Measurements from ENCODE around the gene MAD1L1.
"Not testable (repeated sequence)": the region's sequence is repeated elsewhere in the genome, so short reads cannot be mapped to it uniquely, and the experiment has no call there.

The MAD1L1 gene

DNA sequence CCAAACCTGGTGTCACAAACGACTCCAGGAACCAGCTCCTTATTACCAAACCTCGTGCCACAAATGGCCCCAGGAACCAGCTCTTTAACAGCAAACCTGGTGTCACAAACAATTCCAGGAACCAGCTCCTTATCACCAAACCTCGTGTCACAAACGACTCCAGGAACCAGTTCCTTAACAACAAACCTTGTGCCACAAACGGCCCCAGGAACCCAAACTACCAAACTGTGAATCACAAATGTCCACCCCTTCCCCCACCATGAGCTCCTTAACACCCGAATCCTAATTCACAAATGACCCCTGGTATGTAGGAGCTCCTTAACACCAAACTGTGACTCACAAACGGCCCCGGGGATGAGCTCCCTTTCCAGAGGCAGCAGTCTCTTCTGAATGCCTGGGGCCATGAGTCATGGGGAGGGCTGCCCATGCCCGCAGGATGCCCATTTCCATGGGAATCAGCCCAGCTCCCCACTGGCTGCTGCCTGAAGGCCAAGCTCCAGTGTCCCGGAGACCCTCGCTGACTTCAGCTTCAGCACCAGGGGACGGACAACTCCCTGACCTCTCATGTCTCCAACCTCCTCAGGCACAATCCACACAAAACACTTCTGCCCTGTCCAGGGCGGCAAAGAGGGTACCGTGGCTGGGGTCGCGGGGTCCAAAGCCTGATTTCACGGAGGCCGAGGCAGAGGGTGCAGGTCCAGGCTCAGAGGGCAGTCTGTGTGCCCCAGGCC, 349.5 kb downstream of the MAD1L1 start:
- DNase-seq (ENCODE audit: low read depth), result no peak

DNA sequence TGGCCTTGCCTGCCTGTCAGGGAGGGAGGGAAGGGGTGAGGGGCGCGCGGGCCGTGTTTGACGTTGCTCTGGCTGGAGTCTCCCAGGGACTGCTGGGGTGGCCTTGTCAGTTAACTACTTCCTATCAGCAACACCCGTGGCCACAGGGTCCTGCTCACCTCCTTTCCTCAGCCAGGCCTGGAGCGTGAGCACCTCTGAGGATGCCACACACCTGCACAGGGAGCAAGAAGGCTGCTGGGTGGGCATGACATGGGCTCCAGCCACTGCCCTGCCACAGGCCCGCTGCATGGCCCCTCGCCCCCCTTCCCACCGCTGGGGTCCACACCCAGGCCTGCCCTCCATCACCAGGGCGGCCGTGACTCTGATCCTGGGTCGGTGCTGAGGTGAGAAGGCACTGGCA, 350.3 kb downstream of the MAD1L1 start:
- DNase-seq (ENCODE audit: low read depth), result no peak

DNA sequence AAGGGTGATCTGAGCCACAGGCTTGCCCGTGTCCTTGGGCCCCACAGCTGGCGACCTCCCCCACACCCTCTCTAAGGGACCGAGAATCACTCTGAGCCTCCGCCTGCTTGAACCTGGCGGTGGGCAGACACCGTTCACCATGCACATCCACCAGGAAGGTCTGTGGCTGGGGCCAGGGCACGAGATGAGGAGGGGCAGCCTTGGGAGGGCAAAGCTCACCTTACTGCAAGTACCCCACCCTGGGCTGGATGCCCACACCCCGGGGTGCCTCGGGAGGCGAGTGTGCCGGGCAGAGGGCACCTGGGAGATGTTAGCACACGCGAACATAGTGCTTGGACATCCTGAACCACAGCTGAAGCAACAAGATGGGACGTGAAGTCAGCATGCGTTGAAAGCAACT, 350.8 kb downstream of the MAD1L1 start:
- DNase-seq (ENCODE audit: low read depth), result no peak

DNA sequence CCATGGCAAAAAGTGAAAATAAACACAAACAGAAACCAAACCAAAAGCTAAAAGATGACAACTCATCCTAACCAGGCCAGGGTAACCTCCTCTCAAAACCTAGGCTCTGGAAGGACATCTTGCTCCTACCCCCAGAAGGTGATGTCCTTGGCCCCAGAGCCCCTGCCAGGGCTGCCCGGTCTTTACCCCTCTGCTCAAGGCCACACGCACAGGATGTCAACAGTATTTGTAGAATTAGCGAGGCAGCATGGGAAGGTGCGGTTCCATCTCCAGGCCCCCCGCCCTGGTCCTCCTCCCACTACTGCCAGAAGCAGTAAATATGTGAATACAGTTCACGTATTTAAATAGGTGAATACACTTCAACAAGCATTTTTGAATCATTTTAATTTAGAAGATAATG, 356.1 kb downstream of the MAD1L1 start:
- DNase-seq (ENCODE audit: low read depth), result not testable (repeated sequence)

DNA sequence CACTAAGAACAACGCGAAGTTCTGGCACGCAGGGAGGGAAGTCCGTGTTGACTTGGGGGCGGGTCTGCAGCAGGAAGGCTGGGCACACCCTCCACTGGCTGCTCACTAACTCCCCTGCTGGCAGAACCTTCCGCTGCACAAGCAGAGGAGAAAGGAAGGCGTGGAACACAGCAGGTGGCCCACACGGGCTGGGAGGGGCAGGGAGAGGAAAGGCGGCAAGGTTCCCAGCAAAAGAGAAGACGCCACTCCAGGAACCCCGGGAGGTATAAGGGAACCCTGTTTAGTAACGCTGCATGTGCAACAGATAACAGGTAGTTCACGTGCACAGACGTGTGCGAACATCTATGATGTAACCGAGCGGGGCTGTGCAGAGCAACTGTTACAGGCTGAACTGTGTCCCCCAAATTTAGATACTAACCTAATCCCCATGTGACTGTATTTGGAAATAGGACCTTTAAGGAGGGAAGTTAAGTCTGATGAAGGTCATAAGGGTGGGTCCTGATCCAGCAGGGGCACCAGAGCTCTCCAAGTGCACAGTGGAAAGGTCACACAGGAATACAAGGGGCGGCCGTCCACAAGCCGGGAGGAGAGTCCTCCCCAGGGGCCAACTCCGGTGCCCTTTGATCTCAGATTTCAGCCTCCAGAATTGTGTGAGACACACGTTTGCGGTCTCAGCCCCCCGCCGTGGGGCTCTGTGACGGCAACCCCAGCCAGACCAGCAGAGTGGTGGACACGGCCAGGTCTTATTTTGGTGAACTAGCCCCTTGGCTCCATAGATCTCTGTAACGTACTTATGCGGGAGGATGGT, 357.1 kb downstream of the MAD1L1 start:
- not testable (repeated sequence) for DNase-seq (ENCODE audit: low read depth)

DNA sequence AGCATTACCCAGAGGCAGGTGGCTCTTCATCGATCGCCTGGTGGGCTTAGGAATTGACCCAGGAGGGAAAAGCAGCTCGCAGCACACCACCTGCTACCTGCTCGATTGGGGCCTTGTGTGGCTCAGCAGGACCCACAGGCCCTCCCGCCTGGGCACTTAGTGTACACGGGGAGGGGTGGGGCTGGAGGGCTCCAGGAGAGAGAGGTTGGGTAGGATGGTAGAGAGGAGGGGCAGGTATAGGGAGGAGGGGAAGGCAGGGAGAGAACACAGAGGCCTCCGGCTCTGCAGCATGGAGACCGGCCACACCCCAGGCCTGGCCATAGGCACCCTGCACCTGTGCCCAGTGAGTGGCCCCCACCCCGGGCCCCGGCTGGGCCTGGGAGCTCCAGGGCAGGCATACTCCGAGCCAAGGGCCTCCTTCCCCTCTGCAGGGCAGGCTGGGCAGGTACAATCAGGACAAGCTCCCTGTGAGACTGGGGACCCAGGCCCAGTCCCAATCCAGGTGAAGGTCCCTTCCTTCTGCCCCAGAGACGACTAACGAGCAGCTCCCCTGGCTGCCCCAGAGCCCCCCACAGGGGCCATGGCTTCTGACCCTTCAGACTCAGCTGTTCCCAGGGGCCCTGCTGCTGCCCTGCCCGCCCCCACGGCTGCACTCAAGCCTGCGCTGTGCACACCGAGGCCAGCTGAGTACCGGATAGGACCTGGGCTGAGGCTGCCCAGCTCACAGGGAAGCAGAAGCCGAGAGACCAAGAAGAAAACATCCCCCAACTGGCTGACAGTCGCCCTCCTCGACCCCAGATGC, 358.0 kb downstream of the MAD1L1 start:
- DNase-seq (ENCODE audit: low read depth), result not testable (repeated sequence)

DNA sequence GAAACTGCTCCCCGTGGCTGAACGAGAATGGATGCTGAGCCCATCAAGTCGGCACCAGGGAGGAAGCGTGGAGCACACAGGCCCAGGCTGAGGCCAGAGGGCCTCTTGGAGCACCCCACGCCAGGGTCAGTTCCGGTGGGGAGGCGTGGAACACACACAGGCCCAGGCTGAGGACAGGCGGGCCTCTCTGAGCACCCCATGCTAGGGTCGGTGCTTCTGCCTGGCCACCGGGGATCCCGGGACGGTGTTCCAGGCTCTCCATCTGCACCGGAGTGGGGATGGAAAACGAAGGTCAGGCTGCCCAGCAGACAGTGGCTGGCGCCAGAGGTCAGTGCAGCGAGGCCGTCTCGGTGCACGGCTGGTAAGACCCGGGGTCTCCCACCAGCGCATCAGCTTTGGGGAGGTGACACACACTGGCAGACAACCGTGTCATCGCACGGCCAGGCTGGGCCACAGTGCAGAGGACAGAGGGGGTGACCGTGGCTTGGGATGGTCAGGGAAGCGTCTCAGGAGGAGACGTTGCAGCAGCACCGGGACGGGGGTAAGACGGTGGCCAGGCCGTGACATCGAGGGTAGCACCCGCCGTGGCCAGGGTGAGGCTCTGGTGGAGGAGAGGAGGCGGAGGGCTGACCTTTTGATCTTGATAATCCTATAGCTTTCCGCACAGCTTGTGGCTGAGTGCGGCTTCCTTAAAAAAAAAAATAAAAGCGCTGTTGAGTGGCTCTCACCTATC, 358.7 kb downstream of the MAD1L1 start:
- DNase-seq (ENCODE audit: low read depth), result no peak

DNA sequence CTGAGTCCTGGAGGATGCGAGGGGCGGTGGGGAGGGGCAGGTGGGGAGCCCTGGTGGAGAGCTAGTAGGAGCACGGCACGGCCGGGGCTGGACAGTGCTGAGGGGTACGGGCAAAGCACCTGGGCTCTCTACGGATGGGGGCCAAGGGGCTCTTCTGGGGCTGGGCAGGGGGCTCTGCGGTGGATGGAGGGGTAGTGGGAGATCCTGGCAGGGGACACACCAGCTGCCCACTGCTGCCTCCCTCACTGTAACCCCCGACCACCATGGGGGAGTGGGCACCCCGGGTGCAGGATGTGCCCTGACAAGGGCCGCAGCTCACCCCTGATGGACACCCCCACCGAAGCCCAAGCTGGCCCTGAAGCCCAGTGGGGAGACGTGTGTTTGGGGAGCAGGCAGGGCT, 359.3 kb downstream of the MAD1L1 start:
- no peak for DNase-seq (ENCODE audit: low read depth)

DNA sequence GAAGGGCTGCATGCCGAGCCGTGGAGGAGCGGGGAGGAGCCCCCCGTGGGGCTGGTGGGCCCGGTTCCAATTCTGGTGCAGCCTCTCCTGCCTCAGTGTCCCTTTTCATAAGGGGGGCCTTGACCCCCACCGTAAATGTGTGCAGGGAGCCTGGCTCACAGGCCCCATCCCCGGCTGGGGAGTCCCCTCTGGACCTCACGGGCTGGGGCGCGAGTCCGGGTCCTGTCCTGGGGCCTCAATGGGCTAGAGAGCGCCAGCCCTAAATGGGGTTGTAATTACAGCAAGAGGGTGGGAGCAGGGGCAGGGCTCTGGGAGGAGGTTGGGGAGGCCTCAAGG, 359.7 kb downstream of the MAD1L1 start:
- no peak for DNase-seq (ENCODE audit: low read depth)

DNA sequence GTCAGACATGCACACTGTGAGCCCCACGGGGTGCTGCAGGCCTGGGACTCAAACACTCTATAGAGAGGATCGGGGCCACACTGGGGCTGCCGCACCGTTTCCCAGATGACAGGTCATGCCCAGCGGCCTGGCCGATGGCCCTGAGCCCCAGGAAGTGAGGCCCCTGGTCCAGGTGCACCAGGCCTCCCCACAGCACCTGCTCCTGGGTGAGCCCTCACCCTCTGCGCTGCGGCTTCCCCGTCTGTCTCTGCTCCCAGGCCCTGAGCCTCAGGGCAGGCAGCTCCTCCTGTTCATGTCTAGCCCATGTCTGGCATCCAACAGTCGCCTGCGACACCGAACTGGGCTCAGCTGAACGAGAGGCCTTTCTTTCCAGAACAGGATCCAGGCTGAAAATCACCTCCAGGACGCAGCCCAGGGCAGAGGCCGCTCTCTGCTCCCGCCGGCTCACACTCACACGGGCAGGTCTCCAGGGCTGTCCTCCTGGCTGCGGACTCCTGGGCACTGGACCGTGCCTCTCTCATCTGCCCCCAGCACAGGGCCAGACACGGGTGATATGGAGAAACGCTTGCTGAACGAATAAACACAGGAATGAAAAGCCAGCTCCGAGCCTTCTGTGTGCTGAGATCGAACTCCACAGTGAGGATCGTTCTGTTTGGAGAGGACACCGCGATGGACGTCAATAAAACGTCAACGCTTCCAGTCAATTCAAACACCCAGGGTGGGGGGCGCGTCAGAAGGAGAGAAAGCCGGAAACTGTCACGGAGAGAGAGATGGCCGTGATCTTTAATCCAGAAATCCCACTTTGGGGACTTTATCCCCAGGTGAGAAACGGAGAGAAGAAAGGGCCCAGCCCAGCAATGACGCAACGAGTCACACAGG, 360.3 kb downstream of the MAD1L1 start:
- DNase-seq (ENCODE audit: low read depth), result no peak

DNA sequence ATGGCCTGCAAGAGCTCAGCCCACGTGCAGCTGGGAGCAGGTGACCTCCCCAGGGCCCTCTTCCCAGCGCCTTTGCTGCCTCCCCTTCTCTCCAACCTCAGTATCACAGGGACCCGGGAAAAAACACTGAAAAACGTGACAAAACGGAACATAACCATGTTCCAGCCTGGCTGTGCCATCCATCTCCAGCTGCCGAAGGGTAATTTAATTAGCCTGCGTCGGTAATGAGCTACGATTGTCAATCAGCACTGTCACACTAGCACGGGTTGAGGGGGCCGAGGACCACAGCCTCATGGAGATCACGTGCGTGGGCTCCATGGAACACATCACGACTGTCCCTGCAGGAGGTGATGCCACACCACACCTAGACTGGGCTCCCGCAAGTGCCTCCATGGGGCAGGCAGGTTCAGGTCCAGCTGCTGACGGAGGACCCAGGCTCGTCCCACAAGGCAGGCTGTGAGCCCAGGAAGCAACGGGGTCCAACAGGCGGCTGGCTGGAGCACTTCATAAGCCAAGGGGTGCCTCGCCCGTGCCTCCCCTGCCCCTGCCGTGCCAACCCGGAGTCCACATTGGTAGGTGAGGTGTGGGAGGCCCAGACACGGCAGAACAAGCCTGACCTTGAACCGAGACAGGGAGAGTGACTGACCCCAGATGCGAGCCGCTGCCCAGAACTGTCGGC, 363.2 kb downstream of the MAD1L1 start:
- DNase-seq (ENCODE audit: low read depth), result no peak

DNA sequence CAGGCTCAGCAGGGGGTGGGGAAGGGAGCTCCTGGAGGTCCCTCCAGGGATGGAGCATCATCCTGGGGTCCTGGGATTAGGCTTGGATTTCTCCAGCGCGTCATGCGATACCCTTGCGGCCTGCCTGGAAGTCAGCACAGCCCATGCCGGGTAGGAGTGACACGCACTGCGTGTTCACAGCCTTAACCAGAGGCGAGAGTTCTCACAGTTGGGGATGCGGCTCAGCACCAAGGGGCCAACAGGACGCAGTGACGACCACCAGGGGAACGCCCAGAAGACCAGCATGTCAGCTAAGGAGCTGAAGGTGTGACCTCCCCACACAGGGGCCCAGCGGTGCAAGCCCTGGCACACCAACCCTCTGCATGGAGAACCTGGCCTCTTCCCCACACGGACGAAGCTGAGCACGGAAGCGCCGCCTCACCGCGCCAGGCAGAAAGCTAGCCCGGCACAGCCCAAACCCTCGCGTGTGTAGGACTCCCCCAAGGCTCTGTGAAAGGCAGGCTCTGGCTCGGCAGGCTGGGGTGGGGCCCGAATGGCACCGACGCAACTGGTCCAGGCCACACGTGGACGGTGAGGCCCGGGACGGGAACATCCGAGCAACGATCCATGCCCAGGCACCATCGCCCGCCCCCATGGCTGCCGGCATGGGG, 364.1 kb downstream of the MAD1L1 start:
- DNase-seq (ENCODE audit: low read depth), result no peak

DNA sequence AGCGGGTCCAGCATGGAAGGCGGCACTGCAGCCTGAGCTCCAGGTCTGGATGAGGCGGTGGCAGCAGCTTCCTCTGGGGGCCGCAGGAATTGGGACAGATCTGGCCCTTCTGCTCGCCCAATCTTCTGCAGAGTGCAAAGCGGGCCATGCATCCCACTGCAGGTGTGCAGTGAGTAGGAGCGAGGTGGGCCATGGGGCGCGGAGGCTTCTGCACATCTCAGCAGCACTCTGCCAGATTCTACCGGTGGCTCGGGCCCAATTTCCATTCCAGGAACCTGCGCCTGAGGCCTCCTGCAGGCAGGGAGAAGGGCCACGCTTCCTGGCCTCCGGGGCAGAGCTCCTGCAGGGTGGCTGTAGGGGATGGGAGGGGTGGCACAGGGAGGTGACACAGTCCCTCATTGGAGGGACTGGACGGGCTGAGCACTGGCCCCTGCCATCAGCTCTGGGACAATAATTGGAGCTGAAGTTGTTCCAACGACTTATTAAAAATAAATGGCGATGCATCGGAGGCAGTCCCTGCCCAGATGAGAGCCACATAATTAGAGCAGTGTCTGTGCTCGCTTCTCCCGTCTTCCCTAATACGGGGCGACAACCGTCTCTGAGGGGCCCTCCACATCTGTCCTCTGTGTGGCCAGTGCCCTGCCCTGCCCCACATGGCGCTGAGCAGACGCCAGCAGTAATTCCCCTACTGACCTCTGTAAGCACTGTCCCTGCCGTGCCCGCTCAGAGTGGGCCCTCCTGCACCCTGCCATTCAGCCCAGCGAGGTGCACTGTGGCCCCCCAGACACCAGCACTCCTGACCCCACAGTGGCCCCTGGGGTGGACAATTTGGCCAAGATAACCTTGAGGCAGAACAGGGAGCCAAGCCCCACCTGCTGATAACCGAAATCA, 365.1 kb downstream of the MAD1L1 start:
- DNase-seq (ENCODE audit: low read depth), result no peak

DNA sequence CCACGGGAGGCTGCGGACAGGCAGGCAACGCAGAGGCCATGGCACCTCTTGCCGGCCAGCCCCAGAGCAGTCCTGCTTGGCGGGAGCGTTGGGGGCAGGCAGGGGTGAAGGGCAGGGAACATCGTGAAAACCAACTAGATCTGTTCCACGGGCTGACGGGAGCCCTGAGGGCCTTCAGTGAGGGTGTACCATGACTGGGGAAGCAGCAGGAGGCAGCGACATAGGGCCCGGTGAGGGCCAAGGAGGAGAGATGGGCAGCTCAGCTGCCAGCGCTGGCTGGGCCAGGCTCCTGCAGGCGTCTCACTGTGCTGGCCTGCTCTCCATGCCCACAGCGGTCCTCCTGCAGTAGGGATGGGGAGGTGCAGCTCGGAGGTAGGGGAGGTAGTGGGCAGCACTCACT, 366.1 kb downstream of the MAD1L1 start:
- DNase-seq (ENCODE audit: low read depth), result no peak

DNA sequence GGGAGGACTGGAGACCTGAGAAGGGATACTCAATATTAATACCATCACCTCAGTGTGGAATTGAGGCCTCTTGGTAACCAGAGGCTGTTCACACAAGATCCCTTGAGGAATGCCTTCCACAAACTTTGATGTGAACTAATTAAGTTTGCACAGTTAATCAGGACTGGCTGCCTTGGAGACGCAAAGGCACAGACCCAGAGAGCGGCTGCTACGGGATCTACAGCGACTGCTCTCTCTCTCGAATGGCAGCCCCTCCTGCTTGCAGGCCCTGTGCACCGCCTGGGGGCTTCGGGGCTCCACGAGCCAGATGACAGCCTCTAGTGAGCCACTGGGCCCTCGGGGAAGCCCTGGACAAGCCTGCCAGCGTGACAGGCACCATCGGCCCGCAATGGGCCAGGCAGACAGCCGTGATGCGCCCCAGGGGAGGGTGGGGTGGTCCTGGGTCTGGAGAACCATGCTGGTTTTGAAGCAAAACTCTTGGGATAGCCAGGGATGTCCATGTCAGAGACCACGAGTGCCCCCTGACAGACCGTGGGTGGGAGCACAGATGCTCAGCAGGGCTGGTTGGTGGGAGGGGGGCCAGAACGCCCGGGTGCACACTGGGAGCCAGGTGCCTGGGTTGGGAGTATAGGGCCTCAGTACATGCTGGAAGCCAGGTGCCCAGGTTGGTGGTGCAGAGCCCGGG, 367.0 kb downstream of the MAD1L1 start:
- DNase-seq (ENCODE audit: low read depth), result no peak

DNA sequence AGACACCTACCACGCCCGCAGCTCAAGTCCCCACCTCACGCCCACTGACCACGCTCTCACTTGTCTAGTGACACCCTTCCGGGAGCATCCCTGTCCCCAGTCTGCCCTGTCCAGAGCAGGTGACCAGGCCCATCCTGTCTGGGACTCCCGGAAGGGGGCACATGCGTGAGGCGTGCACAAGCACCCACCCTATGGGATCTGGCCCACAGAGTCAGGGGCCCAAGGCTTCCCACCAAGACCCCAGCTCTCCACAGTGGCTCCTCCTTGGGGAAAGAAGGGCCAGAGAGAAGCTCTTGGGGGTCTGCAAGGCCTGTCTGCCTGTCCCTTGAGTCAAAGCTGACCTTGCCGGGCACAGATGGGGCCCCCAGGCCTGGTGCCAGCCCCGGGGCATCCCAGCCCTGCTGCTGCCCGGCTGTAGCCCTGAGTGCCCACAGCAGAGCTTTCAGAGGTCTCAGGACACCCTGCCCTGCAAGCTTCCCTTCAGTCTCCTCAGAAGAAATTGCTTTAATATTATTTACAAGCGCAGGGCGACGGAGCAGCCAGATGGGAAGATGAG, 367.7 kb downstream of the MAD1L1 start:
- DNase-seq (ENCODE audit: low read depth), result no peak

DNA sequence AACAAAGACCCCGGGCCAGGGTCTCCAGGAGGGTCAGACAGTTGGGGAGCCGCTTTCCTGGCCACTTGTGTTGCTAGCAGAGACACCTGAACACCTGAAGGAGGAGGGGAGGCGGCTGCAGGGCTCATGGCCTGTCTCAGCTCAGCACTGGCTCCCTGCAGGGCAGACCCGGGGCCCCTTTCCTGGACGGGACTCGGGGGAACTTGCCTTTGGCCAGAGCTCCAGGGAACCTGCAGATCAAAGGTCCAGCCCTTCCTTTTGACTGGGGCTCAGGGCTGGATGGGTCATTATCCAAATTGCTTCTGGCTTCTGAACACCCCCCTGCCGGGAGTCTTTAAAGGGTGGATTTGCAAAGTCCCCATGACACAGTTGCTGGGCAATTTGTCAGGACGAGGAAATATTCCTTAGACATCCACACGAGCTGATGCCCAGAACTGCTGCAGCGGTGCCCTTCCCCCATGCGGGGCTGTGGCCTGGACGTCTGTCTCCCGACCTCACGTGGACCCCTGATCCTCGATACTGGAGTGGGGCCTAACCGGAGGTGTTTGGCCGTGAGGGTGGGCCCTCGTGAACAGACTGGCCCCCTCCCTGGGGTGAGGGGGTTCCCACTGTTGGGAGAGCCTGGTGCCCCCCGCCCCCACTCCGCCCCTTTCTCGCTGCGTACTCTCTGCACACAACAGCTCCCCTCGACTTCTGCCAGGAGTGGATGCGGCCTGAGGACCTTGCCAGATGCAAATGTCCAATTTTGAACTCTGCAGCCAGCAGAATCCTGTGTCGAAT, 368.4 kb downstream of the MAD1L1 start:
- DNase-seq (ENCODE audit: low read depth), result no peak
